ENCODE results near the gene SMO. TPM values are rescaled to one million over a fixed set of nuclear protein-coding genes. Genes with fewer than 3 reads are reported as not detected.

SMO gene
- total RNA-seq, 1 donor from 2014 or later: 17.4 TPM

GRCh38 chr7:129186749-129187260, 1.6 kb upstream of the SMO start:
- Mint-ChIP-seq H3K36me3 (ENCODE audit: low read depth, unreplicated experiment) (no peaks in the 10 kb centered on the region), H3K4me3 (ENCODE audit: unreplicated experiment) (no peak overlapping the region), H3K9me3 (ENCODE audit: unreplicated experiment) (no peaks in the 10 kb centered on the region), H3K27ac (ENCODE audit: unreplicated experiment) (no peak overlapping the region), H3K4me1 (ENCODE audit: unreplicated experiment) (peaks cover 14% of the 10 kb centered on the region), H3K27me3 (ENCODE audit: unreplicated experiment) (peaks cover 4% of the 10 kb centered on the region)
- DNase-seq (ENCODE audit: low spot score): no peak
- TF ChIP-seq CTCF (IDR thresholded peaks at IDR 0.05; ENCODE audit: unreplicated experiment): no peak

- Mint-ChIP-seq H3K4me1 (ENCODE audit: unreplicated experiment) (peaks cover 17% of the 10 kb centered on the region), H3K4me3 (ENCODE audit: unreplicated experiment) (peak overlapping the region; percentile 82), H3K27me3 (ENCODE audit: unreplicated experiment) (peaks cover 4% of the 10 kb centered on the region), H3K27ac (ENCODE audit: unreplicated experiment) (no peak overlapping the region), H3K36me3 (ENCODE audit: low read depth, unreplicated experiment) (no peaks in the 10 kb centered on the region), H3K9me3 (ENCODE audit: unreplicated experiment) (no peaks in the 10 kb centered on the region)
- no peak for TF ChIP-seq CTCF (IDR thresholded peaks at IDR 0.05; ENCODE audit: unreplicated experiment)
- DNase-seq (ENCODE audit: low spot score): no peak
Measured at GRCh38 chr7:129187681-129188371, 607 bp upstream of the SMO start.

- Mint-ChIP-seq H3K27me3 (ENCODE audit: unreplicated experiment) (peaks cover 4% of the 10 kb centered on the region), H3K27ac (ENCODE audit: unreplicated experiment) (no peak overlapping the region), H3K4me1 (ENCODE audit: unreplicated experiment) (peaks cover 17% of the 10 kb centered on the region), H3K36me3 (ENCODE audit: low read depth, unreplicated experiment) (no peaks in the 10 kb centered on the region), H3K4me3 (ENCODE audit: unreplicated experiment) (peak overlapping the region; percentile 94), H3K9me3 (ENCODE audit: unreplicated experiment) (no peaks in the 10 kb centered on the region)
- peak; percentile 44 for DNase-seq (ENCODE audit: low spot score)
- no peak for TF ChIP-seq CTCF (IDR thresholded peaks at IDR 0.05; ENCODE audit: unreplicated experiment)
Measured at GRCh38 chr7:129188892-129189660, 643 bp downstream of the SMO start.

GRCh38 chr7:129189661-129190310, 1.4 kb downstream of the SMO start:
- no peak for TF ChIP-seq CTCF (IDR thresholded peaks at IDR 0.05; ENCODE audit: unreplicated experiment)
- Mint-ChIP-seq H3K36me3 (ENCODE audit: low read depth, unreplicated experiment) (no peaks in the 10 kb centered on the region), H3K27ac (ENCODE audit: unreplicated experiment) (no peak overlapping the region), H3K4me3 (ENCODE audit: unreplicated experiment) (peak overlapping the region; percentile 94), H3K4me1 (ENCODE audit: unreplicated experiment) (peaks cover 17% of the 10 kb centered on the region), H3K27me3 (ENCODE audit: unreplicated experiment) (peaks cover 4% of the 10 kb centered on the region), H3K9me3 (ENCODE audit: unreplicated experiment) (no peaks in the 10 kb centered on the region)
- no peak for DNase-seq (ENCODE audit: low spot score)
